Neural progenitor cell (in vitro differentiated cells): Measurements from ENCODE around the gene CIBAR2.

Source experiments
- EZH2phosphoT487 ChIP-seq: fragments of 200-600 bp; sonication (generic); IDR thresholded peaks from 2 replicates; pipeline ENCODE4 v1.6.1; 2017; ENCODE audit warnings: antibody characterized with exemption
- TF ChIP-seq, protein P1 (sequence below): fragments of 200-600 bp; sonication (generic); IDR thresholded peaks from 2 replicates; pipeline ENCODE4 v1.5.1; 2017; ENCODE audit warnings: antibody characterized with exemption, mild to moderate bottlenecking

DNA sequence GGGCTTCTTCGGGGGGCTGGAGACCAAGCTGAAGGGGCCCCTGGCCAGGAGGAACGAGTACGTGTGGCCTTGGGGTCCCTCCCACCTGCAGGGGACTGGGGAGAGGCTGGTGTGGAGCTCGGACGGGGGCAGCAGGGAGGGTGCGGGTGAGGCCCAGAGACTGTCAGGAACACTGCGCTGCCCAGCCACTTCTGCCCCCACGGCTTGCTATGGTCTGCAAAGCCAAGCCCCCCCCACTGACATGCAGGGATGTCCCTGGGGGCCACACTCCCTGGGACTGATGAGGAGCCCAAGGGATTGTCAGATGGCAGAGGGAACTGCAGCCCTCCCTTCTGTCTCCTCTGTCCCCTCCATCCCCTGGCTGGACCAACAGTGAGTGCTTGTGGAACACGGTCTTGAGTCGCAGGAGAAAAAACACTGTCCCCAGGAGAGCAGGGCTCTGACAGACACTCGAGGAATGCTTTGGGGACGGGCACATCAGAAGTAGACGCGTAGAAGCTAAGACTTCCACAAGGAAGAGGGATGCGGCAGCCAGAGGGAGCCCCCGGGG lies 34.6 kb downstream of the CIBAR2 start:
- TF ChIP-seq, protein P1, sequence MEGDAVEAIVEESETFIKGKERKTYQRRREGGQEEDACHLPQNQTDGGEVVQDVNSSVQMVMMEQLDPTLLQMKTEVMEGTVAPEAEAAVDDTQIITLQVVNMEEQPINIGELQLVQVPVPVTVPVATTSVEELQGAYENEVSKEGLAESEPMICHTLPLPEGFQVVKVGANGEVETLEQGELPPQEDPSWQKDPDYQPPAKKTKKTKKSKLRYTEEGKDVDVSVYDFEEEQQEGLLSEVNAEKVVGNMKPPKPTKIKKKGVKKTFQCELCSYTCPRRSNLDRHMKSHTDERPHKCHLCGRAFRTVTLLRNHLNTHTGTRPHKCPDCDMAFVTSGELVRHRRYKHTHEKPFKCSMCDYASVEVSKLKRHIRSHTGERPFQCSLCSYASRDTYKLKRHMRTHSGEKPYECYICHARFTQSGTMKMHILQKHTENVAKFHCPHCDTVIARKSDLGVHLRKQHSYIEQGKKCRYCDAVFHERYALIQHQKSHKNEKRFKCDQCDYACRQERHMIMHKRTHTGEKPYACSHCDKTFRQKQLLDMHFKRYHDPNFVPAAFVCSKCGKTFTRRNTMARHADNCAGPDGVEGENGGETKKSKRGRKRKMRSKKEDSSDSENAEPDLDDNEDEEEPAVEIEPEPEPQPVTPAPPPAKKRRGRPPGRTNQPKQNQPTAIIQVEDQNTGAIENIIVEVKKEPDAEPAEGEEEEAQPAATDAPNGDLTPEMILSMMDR = no peak
- no peak for TF ChIP-seq EZH2phosphoT487
